GM13976 (cell line): ENCODE measurements around the gene MRPS2.

Experiments
- DNase-seq: peaks from one replicate; pipeline ENCODE4 v3.0.0; 2012; ENCODE audit warnings: low spot score
- in situ Hi-C: fragments of 300-500 bp; cut with MboI; formaldehyde crosslinking; loops from one replicate; pipeline ENCODE4 v1.12.0; 2022; ENCODE audit warnings: low sequenced_read_pairs, mixed read lengths, inconsistent platforms; ENCODE audit not compliant: unreplicated experiment
- TF ChIP-seq, protein P1 (sequence below): IDR thresholded peaks from 2 replicates; pipeline ENCODE4 v1.5.1; 2012; ENCODE audit warnings: borderline replicate concordance, mild to moderate bottlenecking; ENCODE audit not compliant: insufficient read depth; ENCODE audit errors: extremely low read depth, missing control alignments, control extremely low read depth

MRPS2 gene

DNA sequence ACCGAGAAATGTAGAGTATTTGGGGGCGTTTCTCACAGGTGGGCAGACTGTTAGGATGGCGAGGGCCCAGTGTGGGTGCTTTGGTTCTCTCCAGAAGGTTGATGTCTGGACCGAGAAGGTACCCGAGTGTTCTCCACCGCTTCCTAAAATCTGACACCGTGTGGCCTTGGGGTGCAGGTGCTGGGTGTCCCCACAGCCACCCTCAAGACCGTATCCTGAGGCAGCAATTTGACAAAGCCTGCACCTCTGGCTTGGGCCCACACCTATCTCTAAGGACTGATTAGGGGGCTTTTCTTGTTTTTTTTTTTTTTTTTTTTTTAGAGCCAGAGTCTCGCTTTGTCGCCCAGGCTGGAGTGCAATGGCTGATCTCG, 19.6 kb upstream of the MRPS2 start:
- in situ Hi-C loops: no loop called here

DNA sequence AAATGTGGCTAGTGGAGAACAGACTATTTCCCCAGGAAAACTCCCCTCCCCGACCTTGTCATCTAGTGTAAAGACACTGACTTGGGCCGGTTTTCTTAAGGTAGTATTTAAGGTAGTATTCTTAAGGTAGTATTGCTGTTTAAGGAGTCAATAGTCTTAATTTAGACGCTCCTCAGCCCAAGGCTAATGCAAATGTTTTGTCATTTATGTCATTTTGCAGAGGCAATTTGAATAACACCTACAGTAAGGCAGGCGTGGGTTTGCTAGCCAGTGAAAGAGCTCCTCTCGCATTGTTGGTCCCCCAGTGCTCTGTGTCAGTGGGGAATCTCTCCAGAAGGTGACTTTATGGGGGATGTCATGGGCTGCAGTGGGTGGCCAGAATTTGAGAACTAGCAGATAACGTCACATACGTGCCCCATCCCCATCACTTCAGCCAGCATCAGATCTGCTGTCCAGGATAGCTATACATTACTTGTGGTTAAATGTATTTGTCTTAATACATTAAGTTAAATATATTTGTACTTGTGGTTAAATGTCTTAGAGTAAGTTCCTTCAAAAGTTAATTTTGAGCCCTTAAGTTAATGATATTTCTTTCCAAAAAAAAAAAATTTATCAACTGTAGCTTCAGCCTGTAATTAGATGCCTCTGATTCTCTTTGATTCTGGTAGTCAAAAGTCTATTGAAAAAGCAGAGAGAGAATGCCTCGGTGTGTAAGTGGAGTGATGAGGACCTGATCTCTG, 18.3 kb upstream of the MRPS2 start:
- TF ChIP-seq, protein P1, sequence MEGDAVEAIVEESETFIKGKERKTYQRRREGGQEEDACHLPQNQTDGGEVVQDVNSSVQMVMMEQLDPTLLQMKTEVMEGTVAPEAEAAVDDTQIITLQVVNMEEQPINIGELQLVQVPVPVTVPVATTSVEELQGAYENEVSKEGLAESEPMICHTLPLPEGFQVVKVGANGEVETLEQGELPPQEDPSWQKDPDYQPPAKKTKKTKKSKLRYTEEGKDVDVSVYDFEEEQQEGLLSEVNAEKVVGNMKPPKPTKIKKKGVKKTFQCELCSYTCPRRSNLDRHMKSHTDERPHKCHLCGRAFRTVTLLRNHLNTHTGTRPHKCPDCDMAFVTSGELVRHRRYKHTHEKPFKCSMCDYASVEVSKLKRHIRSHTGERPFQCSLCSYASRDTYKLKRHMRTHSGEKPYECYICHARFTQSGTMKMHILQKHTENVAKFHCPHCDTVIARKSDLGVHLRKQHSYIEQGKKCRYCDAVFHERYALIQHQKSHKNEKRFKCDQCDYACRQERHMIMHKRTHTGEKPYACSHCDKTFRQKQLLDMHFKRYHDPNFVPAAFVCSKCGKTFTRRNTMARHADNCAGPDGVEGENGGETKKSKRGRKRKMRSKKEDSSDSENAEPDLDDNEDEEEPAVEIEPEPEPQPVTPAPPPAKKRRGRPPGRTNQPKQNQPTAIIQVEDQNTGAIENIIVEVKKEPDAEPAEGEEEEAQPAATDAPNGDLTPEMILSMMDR: no peak
- no peak for DNase-seq
- in situ Hi-C loops: no loop called here

More for the DNA sequence above, 19.6 kb upstream of the MRPS2 start:
- DNase-seq: no peak
- TF ChIP-seq, protein P1: no peak

DNA sequence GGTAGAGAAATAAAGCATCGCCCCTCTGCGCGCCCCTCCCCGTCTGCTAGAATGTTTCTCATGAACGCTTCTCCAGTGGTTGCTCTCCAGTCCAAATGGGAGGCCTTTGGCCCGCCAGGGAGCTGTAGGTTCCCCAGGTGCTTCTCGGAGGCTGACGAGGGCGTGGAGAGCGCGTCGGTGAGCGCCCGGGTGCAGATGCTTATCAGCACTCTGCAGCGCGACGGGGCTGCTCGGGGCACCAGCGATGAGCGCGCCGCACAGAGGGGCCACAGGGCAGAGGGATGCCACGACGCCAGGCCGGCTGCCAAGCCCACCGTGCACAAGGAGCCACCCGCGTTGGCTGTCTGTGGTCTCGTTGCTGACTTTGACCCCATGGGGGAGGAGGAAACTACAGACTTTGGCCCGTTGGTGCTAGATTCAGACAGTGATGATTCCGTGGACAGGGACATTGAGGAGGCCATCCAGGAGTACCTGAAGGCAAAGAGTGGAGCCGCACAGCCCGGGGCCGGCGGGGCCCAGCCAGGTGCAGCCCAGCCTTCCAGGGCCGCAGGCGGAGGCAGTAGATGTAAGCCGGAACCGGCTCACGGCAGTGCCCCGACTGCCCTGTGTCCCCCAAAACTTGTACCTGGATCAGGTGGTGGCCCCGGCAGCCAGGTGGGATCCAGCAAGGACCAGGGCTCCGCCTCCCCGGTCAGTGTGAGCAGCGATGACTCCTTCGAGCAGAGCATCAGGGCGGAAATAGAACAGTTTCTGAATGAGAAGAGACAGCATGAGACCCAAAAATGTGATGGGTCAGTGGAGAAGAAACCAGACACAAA, 15.8 kb upstream of the MRPS2 start:
- TF ChIP-seq, protein P1: no peak
- in situ Hi-C loops: no loop called here
- no peak for DNase-seq

DNA sequence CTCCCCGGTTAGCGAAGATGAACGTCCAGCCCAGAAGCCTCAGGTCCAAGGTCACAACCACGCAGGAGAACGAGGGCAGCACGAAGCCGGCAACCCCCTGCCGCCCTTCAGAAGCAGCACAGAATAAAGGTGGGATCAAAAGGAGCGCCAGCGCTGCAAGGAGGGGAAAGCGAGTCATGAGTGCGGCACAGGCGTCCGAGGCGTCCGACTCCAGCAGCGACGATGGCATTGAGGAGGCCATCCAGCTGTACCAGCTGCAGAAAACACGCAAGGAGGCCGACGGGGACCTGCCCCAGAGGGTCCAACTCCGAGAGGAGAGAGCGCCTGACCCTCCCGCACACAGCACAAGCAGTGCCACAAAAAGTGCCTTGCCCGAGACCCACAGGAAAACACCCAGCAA, 15.1 kb upstream of the MRPS2 start:
- in situ Hi-C loops: no loop called here
- DNase-seq: no peak
- TF ChIP-seq, protein P1: no peak

DNA sequence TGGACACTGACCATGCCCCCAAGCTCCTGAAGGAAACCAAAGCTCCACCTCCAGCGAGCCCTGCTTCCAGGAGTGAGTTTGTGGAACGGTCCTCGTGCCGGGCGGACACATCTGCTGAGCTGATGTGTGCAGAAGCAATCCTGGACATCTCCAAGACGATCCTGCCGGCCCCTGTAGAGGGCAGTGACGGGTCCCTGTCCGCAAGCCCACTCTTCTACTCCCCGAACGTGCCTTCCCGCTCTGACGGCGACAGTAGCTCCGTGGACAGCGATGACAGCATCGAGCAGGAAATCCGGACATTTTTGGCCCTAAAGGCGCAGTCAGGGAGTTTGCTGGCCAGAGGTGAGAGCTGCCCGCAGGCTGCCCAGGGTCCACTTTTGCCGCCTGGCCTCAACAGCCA, 14.7 kb upstream of the MRPS2 start:
- DNase-seq: no peak
- TF ChIP-seq, protein P1: no peak
- in situ Hi-C loops: no loop called here

DNA sequence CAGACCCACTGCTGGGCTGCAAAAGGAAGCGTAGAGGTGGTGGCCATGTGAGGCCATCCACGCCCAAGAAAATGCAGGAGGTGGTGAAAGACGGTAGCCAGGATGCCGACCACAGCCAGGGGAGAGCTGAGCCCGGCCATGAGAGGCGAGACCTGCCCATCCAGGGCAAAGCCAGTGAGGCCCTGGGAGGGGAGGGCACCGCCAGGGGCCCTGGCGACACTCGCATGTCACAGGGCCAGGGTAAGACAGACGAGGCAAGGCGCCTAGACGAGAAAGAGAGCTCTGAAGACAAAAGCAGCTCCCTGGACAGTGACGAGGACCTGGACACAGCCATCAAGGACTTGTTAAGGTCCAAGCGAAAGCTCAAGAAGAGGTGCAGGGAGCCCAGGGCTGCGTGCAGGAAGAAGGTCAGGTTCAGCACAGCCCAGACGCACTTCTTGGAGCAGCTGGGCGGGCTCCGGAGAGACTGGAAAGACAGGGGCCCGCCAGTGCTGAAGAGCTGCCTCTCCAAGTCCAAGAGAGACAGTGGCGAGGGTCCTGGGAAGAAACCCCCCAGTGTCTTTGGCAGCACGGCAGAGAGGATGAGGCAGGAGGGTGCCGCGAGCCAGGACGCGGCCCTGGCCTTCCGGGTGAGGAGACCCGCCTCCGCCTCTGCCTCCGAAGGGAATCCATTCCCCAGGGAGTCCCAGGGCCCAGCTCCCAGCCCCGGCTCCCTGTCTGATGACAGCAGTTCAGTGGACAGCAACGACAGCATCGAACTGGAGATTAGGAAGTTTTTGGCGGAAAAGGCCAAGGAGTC, 14.0 kb upstream of the MRPS2 start:
- in situ Hi-C loops: no loop called here
- TF ChIP-seq, protein P1: no peak
- no peak for DNase-seq
